ENCODE results near the gene ULK2. TPM values are rescaled to one million over a fixed set of nuclear protein-coding genes. Genes with fewer than 3 reads are reported as not detected.

ULK2 gene
- total and polyA plus RNA-seq, 10 of the 15 experiments (the other 5 are each of a cell fraction or from before 2014, with no cell fraction given) = 0.29 to 5.3 (median 1.6) TPM

DNA sequence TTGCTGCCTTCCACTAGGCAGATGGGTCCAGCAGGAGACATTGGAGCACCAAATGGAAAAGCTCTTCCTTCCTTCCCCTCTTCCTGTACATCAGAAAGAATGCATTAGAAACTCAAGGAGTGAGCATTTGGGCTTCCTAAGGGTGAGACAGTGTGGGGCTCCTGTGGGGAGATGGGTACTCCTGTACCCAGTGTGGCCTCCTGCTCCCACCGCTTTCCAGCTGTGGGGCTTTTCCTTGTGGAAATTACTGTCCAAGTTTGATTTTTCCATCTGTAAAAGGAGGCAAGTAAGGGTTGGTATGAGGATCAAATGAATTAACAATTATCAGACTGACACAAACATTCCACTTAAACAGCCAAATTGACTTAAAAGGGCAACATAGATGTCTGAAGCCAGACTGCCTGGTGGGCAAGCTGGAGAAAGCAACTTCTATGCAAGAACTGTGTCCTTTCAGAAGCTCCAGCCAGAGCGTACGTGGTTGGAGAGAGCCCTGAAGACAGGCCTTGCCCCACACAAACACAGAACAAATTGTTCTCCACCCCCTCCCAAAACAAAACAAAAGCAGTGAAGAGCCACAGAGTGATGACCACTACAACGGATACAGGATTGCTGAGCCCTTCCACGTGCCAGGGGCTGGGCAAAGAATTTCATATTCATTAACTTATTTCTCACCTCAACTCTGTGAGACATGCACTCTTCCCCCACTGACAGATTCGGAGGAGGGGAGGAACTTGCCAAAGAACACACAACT lies 96.6 kb downstream of the ULK2 start:
- Histone ChIP-seq H3K27me3 (replicated peaks in 1 of 2; ENCODE audit: control insufficient read depth in 2 of 2, insufficient read depth in 2 of 2, low read length in 1 of 2) (no peaks in the 10 kb centered on the region), H2AFZ (ENCODE audit: control insufficient read depth, low read depth, low read length) (no peak overlapping the region), H3K36me3 (ENCODE audit: control insufficient read depth in 2 of 2, insufficient read depth in 2 of 2, low read length in 1 of 2) (no peaks in the 10 kb centered on the region), H3K4me1 (ENCODE audit: control insufficient read depth, insufficient read depth, low read length) (peaks cover 18% of the 10 kb centered on the region), H3K9ac (ENCODE audit: control insufficient read depth, insufficient read depth, low read length) (no peak overlapping the region), H3K27ac (ENCODE audit: control insufficient read depth, insufficient read depth) (no peak overlapping the region), H3K4me2 (ENCODE audit: control insufficient read depth, insufficient read depth) (no peak overlapping the region), H3K4me3 (no peak overlapping the region), H3K9me3 (replicated peaks; ENCODE audit: control insufficient read depth, insufficient read depth, low read length) (no peaks in the 10 kb centered on the region), H3K79me2 (ENCODE audit: control insufficient read depth, insufficient read depth, low read length) (no peaks in the 10 kb centered on the region), H4K20me1 (ENCODE audit: control insufficient read depth, insufficient read depth) (no peaks in the 10 kb centered on the region)
- ChIA-PET CTCF (interaction anchor here (0.7 kb wide), 2 partner anchors 27 to 256 kb away, joined by 3 read pairs; no protein-coding TSS in a partner anchor), POLR2A (no interaction called here), SMC1A (ENCODE audit: uncharacterized antibody, unreplicated experiment) (interaction anchor here (1.1 kb wide), 1 partner anchor 18 kb away, joined by 3 read pairs; no protein-coding TSS in a partner anchor), RAD21 (ENCODE audit: unreplicated experiment) (no interaction called here)
- intact Hi-C loops (cut with micrococcal nuclease; ENCODE audit: unreplicated experiment) = no loop called here
- DNase-seq (ENCODE audit: low read depth, low spot score) = no peak
- in situ Hi-C loops (cut with MboI) = no loop called here
- no TSS peak for BruUV-seq (replicated peaks)
- 48% methylated on average over 6 of the region's 6 CpGs for WGBS (ENCODE audit: insufficient coverage, insufficient replicate concordance, low lambda C conversion rate, missing lambda C conversion rate)
- no peak for ATAC-seq
- TF ChIP-seq, protein P1, sequence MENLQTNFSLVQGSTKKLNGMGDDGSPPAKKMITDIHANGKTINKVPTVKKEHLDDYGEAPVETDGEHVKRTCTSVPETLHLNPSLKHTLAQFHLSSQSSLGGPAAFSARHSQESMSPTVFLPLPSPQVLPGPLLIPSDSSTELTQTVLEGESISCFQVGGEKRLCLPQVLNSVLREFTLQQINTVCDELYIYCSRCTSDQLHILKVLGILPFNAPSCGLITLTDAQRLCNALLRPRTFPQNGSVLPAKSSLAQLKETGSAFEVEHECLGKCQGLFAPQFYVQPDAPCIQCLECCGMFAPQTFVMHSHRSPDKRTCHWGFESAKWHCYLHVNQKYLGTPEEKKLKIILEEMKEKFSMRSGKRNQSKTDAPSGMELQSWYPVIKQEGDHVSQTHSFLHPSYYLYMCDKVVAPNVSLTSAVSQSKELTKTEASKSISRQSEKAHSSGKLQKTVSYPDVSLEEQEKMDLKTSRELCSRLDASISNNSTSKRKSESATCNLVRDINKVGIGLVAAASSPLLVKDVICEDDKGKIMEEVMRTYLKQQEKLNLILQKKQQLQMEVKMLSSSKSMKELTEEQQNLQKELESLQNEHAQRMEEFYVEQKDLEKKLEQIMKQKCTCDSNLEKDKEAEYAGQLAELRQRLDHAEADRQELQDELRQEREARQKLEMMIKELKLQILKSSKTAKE (IDR thresholded peaks at IDR 0.05; ENCODE audit: low read depth, poor library complexity, severe bottlenecking) = no peak
- TF ChIP-seq JUNB (IDR thresholded peaks at IDR 0.05) (no peak), SMAD1 (IDR thresholded peaks at IDR 0.05; ENCODE audit: low read depth, partially characterized antibody) (no peak), CBX5 (IDR thresholded peaks at IDR 0.05; ENCODE audit: low read depth) (no peak), NR2C1 (IDR thresholded peaks at IDR 0.05) (no peak), IKZF1 (conservative IDR thresholded peaks at IDR 0.05) (no peak), EP300 (IDR thresholded peaks at IDR 0.05; ENCODE audit: borderline replicate concordance in 1 of 2, control insufficient read depth in 1 of 2, low read depth in 2 of 2, low read length in 2 of 2) (no peak)
- TF ChIP-seq, protein P2, sequence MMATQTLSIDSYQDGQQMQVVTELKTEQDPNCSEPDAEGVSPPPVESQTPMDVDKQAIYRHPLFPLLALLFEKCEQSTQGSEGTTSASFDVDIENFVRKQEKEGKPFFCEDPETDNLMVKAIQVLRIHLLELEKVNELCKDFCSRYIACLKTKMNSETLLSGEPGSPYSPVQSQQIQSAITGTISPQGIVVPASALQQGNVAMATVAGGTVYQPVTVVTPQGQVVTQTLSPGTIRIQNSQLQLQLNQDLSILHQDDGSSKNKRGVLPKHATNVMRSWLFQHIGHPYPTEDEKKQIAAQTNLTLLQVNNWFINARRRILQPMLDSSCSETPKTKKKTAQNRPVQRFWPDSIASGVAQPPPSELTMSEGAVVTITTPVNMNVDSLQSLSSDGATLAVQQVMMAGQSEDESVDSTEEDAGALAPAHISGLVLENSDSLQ (IDR thresholded peaks at IDR 0.05) = no peak
- TF ChIP-seq, protein P3, sequence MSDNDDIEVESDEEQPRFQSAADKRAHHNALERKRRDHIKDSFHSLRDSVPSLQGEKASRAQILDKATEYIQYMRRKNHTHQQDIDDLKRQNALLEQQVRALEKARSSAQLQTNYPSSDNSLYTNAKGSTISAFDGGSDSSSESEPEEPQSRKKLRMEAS (IDR thresholded peaks at IDR 0.05; ENCODE audit: low read depth, low read length) = no peak
- TF ChIP-seq, protein P4, sequence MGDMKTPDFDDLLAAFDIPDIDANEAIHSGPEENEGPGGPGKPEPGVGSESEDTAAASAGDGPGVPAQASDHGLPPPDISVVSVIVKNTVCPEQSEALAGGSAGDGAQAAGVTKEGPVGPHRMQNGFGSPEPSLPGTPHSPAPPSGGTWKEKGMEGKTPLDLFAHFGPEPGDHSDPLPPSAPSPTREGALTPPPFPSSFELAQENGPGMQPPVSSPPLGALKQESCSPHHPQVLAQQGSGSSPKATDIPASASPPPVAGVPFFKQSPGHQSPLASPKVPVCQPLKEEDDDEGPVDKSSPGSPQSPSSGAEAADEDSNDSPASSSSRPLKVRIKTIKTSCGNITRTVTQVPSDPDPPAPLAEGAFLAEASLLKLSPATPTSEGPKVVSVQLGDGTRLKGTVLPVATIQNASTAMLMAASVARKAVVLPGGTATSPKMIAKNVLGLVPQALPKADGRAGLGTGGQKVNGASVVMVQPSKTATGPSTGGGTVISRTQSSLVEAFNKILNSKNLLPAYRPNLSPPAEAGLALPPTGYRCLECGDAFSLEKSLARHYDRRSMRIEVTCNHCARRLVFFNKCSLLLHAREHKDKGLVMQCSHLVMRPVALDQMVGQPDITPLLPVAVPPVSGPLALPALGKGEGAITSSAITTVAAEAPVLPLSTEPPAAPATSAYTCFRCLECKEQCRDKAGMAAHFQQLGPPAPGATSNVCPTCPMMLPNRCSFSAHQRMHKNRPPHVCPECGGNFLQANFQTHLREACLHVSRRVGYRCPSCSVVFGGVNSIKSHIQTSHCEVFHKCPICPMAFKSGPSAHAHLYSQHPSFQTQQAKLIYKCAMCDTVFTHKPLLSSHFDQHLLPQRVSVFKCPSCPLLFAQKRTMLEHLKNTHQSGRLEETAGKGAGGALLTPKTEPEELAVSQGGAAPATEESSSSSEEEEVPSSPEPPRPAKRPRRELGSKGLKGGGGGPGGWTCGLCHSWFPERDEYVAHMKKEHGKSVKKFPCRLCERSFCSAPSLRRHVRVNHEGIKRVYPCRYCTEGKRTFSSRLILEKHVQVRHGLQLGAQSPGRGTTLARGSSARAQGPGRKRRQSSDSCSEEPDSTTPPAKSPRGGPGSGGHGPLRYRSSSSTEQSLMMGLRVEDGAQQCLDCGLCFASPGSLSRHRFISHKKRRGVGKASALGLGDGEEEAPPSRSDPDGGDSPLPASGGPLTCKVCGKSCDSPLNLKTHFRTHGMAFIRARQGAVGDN (IDR thresholded peaks at IDR 0.05) = no peak
- no peak for FAIRE-seq
